Activated CD4-positive, alpha-beta T cell treated with anti-CD3 and anti-CD28 coated beads for 1 hour (primary cell): ENCODE measurements around the gene ALDH3B1.
A peak's percentile ranks its signal among the peaks of the same experiment; 100 is the strongest.

Experiments
- DNase-seq: peaks from one replicate; pipeline ENCODE4 v3.0.0-alpha.2; 2020

Gene ALDH3B1

GRCh38 chr11:68014157-68014946, 4.2 kb downstream of the ALDH3B1 start:
- no peak for DNase-seq

GRCh38 chr11:68014947-68015447, 4.9 kb downstream of the ALDH3B1 start:
- DNase-seq: no peak

- DNase-seq: no peak
These were observed 5.3 kb downstream of the ALDH3B1 start for GRCh38 chr11:68015467-68015866.

GRCh38 chr11:68016161-68016903, 6.2 kb downstream of the ALDH3B1 start:
- no peak for DNase-seq

- no peak for DNase-seq
These were observed 7.0 kb downstream of the ALDH3B1 start for GRCh38 chr11:68016904-68017817.

GRCh38 chr11:68017980-68018729, 8.0 kb downstream of the ALDH3B1 start:
- no peak for DNase-seq

- DNase-seq: no peak
These were observed 8.6 kb downstream of the ALDH3B1 start for GRCh38 chr11:68018730-68019190.

- DNase-seq: no peak
These were observed 9.4 kb downstream of the ALDH3B1 start for GRCh38 chr11:68019486-68019885.

GRCh38 chr11:68020575-68020974, 10.4 kb downstream of the ALDH3B1 start:
- no peak for DNase-seq

- no peak for DNase-seq
These were observed 11.2 kb downstream of the ALDH3B1 start for GRCh38 chr11:68021167-68021787.

GRCh38 chr11:68022531-68022930, 12.4 kb downstream of the ALDH3B1 start:
- no peak for DNase-seq

GRCh38 chr11:68024508-68024907, 14.4 kb downstream of the ALDH3B1 start:
- DNase-seq: no peak

GRCh38 chr11:68025047-68025446, 14.9 kb downstream of the ALDH3B1 start:
- no peak for DNase-seq

GRCh38 chr11:68026391-68027105, 16.4 kb downstream of the ALDH3B1 start:
- no peak for DNase-seq

GRCh38 chr11:68027667-68028066, 17.5 kb downstream of the ALDH3B1 start:
- no peak for DNase-seq

GRCh38 chr11:68028802-68029545, 18.8 kb downstream of the ALDH3B1 start:
- no peak for DNase-seq

GRCh38 chr11:68030318-68031143, 20.4 kb downstream of the ALDH3B1 start, which contains the start of gene NDUFS8:
Gene NDUFS8 (plus strand): TSS chr11:68030681. CDS start chr11:68032152, 1,471 bp downstream.
- DNase-seq: peak; percentile 87

- no peak for DNase-seq
These were observed 21.0 kb downstream of the ALDH3B1 start for GRCh38 chr11:68031144-68031464.

- DNase-seq: no peak
These were observed 21.9 kb downstream of the ALDH3B1 start for GRCh38 chr11:68032003-68032402.
